ENCODE data around the gene RANGRF.

The RANGRF gene

DNA sequence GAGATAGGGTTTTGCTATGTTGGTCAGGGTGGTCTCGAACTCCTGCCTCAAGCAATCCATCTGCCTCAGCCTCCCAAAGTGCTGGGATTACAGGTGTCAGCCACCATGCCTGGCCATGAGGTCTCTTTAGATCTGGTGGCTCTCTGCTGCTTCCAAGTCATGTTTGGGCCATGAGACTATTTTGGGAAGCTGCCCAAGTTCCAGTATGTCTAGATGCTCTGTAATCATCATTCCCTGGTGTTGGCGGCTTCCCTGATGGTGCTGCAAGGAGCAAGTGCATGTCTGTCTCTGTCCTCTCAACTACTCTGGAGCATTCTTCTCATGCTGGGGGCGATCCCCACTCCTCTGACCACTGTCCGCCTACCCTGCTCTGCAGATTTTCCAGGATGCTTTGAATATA, 44.8 kb downstream of the RANGRF start:
- no peak overlapping the region for H3K4me3 ChIP-seq (ENCODE audit: low read length)
- no peak for DNase-seq (ENCODE audit: low read depth)
- TF ChIP-seq, protein P1, sequence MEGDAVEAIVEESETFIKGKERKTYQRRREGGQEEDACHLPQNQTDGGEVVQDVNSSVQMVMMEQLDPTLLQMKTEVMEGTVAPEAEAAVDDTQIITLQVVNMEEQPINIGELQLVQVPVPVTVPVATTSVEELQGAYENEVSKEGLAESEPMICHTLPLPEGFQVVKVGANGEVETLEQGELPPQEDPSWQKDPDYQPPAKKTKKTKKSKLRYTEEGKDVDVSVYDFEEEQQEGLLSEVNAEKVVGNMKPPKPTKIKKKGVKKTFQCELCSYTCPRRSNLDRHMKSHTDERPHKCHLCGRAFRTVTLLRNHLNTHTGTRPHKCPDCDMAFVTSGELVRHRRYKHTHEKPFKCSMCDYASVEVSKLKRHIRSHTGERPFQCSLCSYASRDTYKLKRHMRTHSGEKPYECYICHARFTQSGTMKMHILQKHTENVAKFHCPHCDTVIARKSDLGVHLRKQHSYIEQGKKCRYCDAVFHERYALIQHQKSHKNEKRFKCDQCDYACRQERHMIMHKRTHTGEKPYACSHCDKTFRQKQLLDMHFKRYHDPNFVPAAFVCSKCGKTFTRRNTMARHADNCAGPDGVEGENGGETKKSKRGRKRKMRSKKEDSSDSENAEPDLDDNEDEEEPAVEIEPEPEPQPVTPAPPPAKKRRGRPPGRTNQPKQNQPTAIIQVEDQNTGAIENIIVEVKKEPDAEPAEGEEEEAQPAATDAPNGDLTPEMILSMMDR (conservative IDR thresholded peaks at IDR 0.05; ENCODE audit: low read length): no peak

DNA sequence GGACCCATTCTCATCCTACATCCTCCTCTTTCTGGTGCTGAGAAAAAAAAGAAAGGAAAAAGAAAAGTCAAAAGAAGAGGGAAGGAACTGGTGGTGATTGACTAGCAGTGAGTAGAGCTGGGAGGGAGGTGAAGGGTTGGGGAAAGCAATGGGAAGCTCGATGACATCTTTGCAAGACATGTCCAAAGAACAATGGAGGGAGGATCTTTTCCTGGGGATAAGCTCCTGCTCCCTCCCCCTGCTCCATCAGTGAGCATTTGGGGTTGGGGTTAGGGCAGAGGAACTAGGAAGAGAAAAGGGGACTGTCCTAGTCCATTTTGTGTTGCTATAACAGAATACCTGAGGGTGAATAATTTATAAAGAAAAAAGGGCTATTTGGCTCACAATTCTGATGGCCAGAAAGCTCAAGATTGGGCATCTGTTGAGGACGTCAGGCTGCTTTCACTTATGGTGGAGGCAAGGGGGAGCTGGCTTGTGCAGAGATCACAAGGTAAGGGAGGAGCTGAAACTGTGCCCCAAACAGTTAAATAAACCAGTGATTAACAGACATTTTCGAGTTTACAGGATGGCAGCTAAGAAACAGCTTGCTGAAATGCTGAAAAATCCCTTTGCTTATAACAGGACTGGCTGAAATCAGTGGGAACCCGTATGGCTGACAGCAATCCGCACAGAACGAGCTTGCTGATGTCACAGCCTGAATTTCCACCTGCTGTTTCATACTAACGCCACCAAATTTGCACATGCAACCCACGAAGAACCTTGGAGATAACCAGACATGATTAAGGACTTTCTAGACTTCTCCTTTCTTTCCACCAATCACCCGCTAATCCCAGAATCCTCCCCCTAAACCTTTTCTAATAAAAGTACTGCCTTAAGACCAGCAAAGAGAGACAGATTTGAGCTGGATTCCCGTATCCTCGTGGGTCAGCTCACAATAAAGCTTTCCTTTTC, 49.6 kb downstream of the RANGRF start:
- TF ChIP-seq, protein P1 (conservative IDR thresholded peaks at IDR 0.05; ENCODE audit: low read length): no peak
- no peak overlapping the region; the same call in 1 of the 2 replicates for H3K4me3 ChIP-seq (ENCODE audit: low read length)
- DNase-seq (ENCODE audit: low read depth): no peak

DNA sequence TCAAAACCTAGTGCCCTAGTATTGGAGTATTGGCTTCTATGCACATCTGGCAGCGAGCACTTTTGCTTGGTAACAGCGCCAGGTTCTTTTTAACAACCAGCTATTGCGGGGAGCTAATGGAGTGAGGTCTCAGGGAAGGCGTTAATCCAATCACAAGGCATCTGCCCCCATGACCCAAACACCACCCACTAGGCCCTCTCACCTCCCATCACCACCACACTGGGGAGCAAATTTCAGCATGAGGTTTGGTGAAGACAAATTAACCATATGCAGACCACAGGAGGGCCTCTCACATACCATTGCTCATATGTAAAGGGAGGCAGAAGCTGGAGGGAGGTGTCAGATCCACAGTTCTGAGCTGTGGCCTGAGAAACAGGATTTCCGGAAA, 50.3 kb downstream of the RANGRF start:
- no peak for DNase-seq (ENCODE audit: low read depth)
- TF ChIP-seq, protein P1 (conservative IDR thresholded peaks at IDR 0.05; ENCODE audit: low read length): no peak
- H3K4me3 ChIP-seq (ENCODE audit: low read length): no peak overlapping the region

DNA sequence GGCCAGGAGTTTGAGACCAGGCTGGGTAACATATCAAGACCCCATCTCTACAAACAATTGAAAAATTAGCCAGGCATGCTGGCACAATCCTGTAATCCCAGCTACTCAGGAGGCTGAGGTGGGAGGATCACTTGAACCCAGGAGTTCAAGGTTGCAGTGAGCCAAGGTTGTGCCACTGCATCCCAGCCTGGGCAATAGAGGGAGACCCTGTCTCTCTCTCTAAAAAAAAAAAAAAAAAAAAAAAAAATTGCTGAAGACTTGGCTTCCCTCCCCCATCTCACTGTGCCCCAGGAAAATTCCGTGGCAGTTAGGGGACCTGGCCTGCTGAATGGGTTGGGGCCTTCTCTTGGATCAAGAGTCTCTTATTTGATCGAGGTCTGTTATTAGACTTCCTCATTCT, 51.1 kb downstream of the RANGRF start, which contains the start of gene ODF4:
ODF4 (plus strand) TSS at position 301 of the 400 bp plus-strand sequence. CDS start 212 bp downstream, outside the sequence.
- H3K4me3 ChIP-seq (ENCODE audit: low read length): no peak within 1 kb of the TSS
- DNase-seq (ENCODE audit: low read depth): no peak
- TF ChIP-seq, protein P1 (conservative IDR thresholded peaks at IDR 0.05; ENCODE audit: low read length): no peak

Data from AG10803 (cell line).